PC-3 (cell line): Measurements from ENCODE around the gene PCDHGB4.

Source experiments
- EZH2 ChIP-seq: fragments of 300-600 bp; sonication (generic); IDR thresholded peaks from one replicate; pipeline ENCODE4 v1.6.1; 2017; ENCODE audit warnings: antibody characterized with exemption, mild to moderate bottlenecking, low read length; ENCODE audit not compliant: unreplicated experiment
- EZH2phosphoT487 ChIP-seq: fragments of 300-600 bp; sonication (generic); IDR thresholded peaks from 2 replicates; pipeline ENCODE4 v1.6.1; 2018; ENCODE audit warnings: mild to moderate bottlenecking, antibody characterized with exemption, low read length, borderline replicate concordance
- TF ChIP-seq, protein P1 (sequence below): fragments of 300-600 bp; sonication (generic); conservative IDR thresholded peaks from 2 replicates; pipeline ENCODE4 v1.5.1; 2017; ENCODE audit warnings: antibody characterized with exemption, low read depth, mild to moderate bottlenecking, low read length

DNA sequence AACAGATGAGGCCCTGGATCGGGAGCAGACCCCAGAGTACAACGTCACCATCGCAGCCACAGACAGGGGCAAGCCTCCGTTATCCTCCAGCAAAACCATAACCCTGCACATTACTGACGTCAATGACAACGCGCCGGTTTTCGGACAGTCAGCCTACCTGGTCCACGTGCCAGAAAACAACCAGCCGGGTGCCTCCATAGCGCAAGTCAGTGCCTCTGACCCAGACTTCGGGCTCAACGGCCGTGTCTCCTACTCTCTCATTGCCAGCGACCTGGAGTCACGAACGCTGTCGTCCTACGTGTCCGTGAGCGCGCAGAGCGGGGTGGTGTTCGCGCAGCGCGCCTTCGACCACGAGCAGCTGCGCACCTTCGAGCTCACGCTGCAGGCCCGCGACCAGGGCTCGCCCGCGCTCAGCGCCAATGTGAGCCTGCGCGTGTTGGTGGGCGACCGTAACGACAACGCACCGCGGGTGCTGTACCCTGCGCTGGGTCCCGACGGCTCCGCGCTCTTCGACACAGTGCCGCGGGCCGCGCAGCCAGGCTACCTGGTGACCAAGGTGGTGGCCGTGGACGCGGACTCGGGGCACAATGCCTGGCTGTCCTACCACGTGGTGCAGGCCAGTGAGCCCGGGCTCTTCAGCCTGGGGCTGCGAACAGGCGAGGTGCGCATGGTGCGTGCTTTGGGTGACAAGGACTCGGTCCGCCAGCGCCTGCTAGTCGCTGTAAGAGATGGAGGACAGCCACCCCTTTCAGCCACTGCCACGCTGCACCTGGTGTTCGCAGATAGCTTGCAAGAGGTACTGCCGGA is 31.8 kb downstream of the PCDHGB4 start:
- TF ChIP-seq, protein P1, sequence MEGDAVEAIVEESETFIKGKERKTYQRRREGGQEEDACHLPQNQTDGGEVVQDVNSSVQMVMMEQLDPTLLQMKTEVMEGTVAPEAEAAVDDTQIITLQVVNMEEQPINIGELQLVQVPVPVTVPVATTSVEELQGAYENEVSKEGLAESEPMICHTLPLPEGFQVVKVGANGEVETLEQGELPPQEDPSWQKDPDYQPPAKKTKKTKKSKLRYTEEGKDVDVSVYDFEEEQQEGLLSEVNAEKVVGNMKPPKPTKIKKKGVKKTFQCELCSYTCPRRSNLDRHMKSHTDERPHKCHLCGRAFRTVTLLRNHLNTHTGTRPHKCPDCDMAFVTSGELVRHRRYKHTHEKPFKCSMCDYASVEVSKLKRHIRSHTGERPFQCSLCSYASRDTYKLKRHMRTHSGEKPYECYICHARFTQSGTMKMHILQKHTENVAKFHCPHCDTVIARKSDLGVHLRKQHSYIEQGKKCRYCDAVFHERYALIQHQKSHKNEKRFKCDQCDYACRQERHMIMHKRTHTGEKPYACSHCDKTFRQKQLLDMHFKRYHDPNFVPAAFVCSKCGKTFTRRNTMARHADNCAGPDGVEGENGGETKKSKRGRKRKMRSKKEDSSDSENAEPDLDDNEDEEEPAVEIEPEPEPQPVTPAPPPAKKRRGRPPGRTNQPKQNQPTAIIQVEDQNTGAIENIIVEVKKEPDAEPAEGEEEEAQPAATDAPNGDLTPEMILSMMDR, result no peak
- TF ChIP-seq EZH2, result no peak
- no peak for TF ChIP-seq EZH2phosphoT487
